GM18868 (cell line): ENCODE results near the gene SBNO1.

Experiments used
- ATAC-seq: cut with Tn5 transposase; IDR thresholded peaks from one replicate; pipeline ENCODE4 v1.9.1; 2021; ENCODE audit warnings: mild to moderate bottlenecking, moderate library complexity; ENCODE audit not compliant: unreplicated experiment

SBNO1 gene

DNA sequence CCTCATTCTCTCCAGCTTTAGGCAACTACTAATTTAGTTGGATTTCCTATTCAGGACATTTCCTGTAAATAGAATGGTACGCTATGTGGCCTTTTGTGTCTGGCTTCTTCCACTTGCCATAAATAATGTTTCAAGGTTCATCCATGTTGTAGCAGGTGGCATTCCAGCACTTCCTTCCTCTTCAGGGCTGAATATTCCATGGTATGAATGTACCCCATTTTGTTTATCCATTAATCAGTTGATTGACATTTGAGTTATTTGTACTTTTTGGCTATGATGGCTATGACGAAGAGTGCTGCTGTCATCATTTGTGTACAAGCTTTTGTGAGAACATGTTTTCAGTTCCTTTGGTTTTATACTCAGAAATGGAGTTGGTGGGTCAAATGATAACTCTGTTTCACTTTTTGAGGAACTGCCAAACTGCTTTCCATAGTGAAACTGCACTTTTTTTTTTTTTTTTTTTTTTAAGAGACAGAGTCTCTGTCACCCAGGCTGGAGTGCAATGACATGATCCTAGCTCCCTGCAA is 86.5 kb downstream of the SBNO1 start:
- peak; percentile 67 for ATAC-seq

DNA sequence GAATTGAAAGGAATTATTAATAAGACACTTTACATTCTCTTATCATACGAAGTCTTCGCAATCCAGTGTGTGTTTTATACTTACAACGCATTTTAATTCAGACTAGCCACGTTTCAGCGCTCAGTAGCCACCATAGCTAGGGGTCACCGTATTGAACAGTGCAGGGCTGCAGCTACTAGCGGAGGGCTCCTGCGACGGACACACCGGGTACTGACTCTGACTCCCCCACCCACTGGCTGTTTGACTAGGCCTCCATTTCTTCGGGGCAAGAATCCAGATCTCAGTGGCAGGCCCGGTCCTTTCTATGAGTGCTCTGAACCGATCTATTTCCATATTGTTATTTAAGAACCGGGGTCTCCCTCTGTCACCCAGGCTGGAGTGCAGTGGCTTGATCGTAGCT is 91.5 kb downstream of the SBNO1 start:
- ATAC-seq, result no peak

DNA sequence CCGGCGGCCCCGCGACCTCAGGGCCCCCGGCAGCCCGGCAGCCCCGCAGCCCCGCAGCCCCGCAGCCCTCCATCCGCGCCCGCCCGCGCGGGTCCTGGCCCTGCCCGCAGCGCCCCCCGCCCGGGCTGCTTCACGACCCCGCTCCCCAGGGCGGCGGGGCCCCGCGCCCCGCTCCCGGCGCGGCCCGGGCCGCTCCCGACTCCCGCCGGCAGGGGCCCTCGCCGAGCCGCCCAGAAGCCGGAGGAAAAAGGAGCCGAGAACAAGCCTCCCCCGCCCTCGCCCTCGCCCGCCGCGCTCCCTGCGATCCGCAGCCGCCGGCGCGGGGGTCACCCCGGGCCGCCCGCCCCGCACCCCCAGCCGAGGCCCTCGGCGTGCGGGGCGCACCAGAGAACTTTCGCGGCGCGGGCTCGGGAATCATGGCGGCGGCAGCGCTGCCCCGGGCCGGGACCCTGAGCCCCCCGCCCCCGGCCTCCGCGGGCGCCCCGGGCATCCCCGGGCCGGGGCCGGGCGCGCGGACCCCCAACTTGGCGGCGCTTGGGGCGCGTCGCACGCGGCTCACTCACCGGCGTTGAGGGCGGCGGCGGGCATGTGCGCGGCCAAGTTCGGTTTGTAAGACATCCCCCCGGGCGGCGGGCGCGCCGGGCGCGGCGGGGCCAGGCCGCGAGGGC is 93.5 kb downstream of the SBNO1 start:
- ATAC-seq, result peak; percentile 66

DNA sequence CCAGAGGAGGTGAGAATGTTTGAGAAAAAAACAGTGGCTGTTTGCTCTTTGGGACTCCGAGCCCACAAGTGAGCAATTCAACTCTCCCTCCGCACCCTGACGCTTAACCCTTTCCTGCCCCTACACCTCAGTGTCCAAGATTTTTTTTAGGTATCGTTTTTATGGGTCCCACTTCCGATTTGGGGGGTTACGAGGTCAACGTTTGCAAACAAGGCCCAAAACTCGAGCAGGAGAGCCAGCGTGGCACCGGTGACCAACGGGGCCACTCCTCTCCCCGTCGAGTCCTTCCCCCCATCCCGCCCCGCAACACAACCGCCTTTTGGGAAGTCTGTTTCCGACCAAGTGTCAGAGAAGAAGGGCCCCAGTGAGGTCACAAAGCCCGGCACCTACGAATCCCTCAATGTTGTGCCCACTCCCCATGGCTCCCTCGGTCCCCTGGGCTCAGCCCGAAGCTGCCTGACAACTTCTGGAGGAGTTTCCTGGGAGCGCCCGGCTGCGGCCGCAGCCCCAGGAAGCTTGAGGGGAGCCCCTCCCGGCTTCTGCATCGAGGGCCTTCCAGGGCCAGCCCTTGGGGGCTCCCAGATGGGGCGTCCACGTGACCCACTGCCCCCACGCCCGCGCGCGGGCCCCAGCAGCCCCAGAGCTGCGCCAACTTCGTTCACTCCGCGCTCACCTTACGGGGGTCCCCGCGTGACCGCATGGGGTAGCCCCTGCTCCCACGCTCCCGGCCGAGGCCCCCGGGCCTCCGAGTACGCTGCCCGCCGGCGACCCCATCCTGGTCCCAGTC is 94.2 kb downstream of the SBNO1 start:
- no peak for ATAC-seq

DNA sequence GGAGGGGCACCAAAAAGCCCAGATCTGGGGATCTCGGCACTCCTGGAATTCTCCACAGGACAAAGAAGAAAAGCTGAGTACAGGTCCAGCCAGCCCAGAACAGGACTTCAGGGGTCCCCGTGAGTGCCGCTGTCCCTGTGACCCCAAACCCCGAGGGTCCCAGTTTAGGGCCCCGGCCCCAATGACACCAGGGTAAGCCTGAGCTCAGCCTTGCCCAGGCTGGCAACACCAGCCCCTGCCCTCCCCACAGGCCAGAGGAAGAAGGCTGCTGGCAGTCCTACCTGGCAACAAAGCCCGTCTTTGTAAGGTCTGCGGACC is 94.8 kb downstream of the SBNO1 start:
- ATAC-seq, result no peak

DNA sequence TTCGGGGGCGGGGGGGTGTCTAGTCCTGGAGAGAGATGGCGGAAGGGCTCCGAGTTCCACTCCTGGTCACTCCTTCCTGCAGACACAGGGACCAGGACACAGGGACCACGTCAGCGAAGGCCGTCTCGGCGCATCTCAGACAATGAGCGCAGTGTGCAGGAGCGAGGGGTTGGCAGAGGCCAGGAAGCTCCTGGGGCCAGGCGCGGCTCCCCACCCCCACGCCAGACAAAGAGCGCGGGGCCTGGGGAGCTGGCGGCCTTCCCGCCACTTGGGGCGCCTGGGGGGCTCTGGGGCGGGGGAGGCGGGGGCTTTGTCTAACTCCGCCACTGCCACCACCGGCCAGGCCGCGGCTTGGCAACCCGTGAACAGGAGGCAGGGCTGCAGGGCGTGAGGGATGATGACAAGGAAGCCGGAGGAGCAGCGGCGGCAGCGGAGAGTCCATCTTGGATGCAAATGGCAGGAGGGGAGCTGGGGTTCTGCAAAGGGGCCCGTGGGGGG is 95.2 kb downstream of the SBNO1 start:
- ATAC-seq, result no peak

DNA sequence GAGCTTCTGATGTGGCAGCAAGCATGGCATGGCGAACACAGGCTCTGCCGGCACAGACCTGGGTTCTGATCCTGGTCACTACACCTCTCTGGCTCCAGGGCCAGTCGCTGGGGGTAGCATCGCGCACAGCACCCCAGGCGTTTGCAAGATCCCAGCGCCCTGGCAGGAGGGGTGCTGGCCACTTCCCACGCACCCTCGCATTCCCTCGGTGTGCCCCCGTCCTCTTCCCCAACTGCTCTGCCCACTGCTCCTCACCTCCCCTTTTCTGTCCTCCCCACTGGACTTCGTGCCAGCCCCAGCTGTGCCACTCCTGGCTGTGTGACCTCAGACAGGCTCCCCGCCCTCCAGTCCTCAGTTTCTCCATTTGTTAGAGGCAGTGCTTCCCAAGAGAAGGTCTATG is 95.8 kb downstream of the SBNO1 start:
- no peak for ATAC-seq

DNA sequence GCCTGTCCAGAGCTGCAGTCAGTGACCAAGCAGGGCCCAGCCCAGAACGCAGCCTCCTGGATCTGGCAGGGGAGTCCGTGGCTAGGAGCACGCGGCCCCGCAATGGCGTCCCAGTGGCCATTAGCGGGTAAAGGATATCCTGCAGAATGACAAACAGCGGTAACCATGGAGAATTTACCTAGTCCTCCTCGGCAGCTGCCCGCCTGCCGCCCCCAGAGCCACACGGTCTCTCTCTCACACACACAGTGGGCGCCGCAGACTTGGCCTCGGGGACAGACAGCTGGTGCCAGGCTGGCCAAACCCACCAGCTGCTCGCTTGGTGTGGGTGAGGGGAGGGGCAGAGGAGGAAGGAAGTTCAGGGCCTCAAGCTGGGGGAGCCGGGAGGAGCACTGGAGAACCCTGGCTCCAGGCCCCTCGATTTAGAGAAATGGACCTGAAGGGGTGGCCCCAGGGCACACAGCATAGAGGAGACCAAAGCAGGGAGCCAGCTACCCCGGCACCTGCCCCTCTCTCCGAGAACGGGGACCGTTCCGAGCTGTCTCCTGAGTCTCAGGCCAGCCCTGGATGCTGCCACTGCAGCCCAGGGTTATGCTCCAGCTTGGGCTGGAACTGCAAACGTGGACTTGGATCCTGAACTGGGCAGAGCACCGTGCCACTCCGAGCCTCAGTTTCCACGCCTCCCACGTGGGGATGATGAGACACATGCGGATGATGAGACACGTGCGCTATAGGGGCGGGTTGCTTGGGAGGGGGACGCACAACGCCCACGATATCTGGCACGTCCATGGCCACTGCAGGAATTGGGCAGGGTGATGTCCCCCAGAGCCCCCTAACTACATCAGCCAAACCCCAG is 96.4 kb downstream of the SBNO1 start:
- no peak for ATAC-seq

DNA sequence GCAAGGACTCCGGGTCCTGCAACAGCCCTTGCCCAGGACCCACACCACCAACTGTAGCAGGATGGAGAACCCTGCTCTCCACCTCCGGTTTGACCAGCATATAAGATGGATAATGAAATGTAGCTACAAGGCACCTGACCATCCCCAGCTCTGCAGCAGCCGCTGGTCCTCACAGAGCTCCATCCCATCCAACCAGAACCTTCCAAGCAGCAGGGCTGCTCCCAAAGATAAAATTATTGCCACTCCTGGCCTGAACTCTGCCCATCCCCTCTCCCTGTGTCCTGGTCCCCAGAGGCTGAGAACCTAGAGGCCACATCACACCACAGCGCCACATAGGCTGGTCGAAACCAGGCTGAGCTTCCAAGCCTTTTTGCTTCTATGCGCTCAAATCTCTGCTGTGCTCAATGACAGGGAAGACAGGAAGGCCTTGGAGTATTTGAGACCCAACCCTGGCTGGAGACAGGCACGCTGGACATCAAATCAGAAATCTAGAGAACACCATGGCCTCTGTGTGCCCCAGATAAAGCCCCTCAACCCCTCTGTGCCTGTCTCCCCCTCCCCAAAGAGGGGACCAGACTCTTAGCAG is 97.2 kb downstream of the SBNO1 start:
- ATAC-seq, result no peak

DNA sequence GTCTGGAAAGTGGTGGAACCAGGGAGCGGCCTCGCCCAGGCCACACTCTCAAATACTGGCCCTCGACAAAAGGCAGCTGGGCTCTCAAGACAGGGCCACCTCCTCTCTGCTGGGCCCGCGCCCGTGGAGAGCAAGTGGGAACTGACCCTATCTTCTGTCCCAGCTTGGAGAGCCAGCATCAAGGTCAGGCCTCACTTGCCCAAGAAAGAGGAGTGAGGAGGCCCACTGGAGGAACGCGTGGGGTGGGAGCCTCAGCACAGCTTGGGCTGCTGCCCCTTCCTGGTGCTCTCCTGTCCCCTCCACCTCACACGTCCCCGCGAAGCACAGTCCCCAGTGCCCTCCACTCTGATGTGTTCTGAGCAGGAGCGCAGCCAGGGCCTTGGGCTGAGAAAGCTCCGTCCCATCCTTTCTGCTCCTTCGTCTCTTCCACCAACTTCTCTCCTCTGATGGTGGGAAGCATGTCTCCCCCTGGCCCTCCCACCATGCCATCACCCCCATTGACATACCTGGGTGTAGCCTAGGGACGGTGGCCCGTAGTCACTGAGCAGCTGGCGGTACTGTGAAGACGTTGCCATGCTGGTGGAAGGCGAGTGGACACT is 97.9 kb downstream of the SBNO1 start:
- ATAC-seq, result no peak

DNA sequence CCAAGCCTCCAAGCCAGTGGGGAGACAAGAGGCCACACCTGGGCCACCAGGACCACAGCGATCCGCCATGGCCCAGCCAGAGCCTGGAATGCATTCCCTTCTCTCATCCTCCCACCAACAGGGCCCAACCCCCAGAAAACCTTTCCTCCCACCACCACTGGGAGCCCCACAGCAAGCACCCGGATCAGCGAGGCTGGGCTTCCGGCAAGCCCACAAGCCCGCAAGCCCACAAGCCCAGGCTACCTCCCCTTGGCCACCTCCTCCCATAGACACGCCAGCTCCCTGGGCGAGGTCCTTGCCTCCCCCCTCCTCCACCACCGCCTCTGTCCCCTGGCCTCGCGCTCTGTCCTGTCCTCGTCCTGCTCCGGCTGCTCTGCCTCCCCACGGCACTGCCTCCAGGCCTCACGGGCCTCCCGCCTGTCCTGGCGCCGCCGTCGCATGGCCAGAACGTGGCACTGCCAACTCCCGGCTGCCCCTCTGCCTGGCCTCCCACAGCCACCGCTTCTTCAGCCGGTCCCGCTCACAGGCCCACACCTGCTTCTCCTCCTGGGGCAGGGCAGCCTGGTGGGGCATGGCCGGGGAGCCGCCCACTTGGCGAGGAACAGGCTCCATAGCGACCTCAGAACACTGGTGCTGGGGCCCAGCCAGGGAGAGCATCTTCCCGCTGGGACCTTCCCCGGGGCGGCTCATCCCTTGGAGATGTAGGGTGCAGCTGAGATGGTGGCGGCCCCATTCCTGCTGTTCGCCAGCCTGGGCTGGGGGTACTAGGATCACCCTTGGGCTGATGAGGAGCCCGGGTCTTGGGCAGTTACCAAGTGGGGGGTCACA is 98.6 kb downstream of the SBNO1 start:
- no peak for ATAC-seq

DNA sequence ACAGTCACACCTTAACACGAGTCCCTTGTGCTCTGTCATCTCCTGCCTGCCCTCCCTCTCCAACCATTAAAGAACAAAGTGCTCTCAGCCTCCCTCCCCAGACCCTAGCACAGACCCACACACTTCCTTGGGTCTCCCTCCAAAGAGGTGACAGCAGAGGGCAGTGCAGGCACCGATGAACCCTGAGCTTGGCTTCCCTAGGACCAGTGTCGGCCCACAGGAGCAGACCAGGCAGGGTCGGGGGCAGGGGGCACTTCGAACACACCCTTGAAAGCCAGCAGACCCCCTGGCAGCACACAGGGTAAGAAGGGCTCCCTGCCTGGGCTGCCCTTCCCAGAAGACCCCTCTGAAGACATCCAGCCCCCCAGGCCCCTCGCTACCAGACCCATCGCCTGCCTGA is 100.0 kb downstream of the SBNO1 start:
- no peak for ATAC-seq

DNA sequence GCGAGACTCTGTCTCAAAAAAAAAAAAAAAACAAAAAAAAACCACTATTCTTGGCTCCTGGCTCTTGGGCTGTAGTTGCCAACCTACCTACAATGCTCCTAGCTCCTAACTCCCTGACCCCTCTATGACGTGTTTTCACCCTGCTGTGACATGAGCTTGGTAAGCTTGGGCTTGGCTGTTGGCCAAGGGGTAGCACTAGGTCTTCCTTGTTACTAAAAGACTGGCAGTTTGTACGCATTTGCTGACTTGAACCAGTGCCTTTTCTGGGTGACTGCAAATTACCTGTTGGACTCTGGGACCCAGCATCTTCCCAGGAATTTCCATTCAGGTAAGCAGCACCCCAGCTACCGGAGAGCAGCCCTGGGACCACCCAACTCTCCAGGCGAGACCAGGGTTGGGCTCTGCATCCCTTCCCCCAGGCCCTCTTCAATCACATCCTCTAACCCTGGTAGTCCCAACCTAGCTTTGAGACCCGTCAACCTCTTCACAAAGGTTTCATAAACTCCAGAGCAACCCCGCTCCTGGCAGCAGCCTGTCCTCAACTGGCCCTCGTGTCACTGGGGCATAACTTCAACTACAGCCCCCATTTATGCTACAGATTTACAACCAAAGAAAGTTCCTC is 101.3 kb downstream of the SBNO1 start:
- no peak for ATAC-seq

DNA sequence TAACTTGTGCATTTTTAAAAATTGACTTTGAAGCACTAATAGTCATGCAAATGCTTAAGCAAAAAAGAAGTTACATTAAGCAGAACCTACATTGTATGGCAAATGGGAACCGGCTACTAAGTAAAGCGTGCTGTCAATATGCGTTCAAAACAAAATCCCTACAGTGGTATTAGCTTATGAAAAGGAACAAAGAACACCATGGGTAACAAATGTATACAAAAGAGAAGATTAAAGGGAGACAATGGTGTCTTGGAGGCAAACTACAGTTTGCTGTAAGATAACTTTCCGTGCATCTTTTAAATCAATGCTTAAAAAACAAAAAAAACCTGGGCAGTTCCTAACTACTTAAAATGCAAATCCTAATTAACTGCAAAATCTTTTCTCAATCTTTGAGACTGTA is 103.5 kb downstream of the SBNO1 start:
- no peak for ATAC-seq

DNA sequence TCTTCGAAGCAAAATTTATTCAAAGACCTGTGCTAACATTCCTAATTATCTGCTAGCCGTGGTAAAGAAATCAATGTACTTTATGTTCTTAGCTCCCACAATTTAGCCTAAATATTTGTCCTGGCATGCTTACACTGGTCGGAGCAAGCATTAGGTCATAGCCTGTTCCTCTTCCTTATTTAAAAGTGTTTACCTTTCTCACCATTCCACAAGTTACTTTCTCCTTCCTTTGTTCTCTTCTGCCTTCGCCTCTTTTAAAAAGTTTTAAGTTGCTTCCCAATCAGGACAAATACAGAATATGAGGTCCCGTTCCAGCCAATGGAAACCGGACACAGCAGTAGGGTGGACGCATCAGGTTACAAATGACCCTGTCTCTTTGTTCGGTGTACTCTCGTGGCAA is 104.6 kb downstream of the SBNO1 start:
- ATAC-seq, result no peak

DNA sequence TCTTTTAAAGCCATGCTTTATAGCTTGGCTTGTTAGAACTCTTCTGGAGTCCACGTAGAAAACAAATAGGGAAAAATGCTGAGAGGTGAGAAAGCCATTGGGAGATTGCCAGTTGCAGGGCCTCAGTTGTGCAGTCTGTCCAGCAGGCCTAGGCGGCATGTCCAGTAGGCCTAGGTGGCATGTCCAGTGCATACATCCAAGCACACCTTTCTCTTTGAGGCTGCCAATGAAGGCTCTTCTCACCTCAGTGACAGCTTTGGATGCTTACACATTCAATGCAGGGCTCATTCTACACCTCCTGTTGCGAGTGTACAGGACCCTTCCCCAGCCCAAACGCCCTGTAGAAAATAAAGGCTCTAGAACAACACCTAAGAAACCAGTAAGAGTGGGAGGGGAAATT is 106.1 kb downstream of the SBNO1 start:
- no peak for ATAC-seq

DNA sequence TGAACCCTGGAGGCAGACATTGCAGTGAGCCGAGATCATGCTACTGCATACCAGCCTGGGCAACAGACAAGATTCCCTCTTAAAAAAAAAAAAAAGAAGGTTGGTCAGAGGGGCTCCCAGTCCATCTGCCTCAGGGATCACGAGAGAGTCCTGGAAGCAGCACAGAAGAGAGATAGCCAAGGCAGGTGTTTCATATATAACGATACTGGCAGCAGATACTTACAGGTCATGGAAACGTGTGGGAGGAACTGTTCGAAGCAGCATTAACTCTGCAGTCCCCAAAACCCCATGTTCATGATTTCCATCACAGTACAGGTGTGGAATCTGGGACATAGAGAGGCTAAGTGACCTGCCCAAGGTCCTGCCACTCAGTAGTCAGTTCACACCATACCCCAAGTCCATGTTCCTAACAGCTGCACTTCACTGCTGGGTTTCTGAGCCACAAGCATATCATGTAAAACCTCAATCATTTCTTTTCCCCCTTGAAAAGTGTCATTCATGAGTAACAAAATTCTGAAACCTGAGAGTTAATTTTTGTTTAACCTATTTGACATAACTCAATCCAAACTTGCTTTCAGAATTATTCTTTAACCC is 109.7 kb downstream of the SBNO1 start:
- ATAC-seq, result no peak

DNA sequence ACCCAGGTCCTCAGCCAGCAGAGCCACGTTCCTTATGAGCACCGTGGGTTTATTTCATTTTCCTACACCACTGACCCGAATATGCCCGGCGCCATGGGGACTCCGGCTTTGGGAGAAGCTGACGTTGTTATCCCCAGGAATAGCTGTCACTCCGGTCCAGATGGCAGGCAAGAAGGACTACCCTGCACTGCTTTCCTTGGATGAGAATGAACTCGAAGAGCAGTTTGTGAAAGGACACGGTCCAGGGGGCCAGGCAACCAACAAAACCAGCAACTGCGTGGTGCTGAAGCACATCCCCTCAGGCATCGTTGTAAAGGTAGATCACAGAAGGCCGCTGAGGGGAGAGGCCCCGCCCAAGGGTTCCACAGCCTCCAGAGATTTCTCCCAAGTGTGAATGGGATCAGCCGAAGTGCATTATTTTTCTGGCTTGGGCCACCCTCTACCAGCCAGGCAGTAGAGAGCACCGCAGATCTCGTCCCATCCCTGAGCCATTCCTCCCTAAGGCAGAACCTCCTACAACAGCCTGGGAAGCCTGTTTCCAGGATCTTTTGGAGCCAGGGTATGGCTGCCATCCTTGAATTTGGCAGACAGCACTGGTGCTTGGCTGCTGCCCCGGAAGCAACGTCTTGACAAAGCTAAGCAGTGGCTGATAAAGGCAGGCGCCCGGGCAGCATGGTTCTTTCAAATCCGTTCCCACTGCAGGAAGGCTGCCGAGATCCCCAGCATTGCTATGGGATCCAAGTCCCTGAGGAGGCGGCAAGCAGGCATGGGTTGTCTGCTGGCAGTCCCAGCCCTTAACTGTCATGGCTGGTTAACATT is 110.8 kb downstream of the SBNO1 start:
- no peak for ATAC-seq
